NCI-H446 treated with DMSO at 0.1 percent for 48 hours (cell line): ENCODE data around the gene TSPAN13.

Source experiments
- DNase-seq: peaks from one replicate; lab custom pipeline; 2025; lab: John Stamatoyannopoulos, UW

TSPAN13 gene

DNA sequence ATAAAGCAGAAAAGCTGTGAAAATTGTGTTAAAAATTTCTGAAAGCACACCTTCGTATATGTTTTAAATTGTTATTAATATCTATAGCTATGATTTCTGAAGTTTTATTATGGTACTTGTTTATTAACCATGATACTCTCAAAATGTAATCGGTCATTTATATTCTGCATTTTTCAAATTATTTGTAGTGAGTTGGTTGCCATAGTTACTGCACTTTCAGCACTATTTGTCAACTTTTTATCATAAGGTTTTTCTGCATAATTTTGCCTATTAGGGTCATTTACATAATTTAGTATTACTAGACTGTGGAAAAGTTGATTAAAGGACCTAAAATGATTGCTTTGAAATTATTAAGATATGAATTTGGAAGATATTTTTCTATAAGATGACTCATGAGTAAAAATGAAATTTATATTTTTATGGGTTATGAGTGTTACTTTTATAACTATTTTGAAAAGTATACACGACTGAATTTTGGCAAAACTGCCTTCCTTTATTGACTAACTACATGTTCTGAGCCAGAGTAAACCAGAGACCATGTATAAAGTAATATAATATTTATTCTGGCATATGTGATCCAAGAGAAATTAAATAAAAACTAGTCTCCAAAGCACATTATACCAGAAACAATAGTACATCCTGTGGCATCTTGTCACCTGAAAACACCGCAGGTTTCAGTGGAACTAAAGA lies 59.1 kb downstream of the TSPAN13 start:
- DNase-seq, result no peak

DNA sequence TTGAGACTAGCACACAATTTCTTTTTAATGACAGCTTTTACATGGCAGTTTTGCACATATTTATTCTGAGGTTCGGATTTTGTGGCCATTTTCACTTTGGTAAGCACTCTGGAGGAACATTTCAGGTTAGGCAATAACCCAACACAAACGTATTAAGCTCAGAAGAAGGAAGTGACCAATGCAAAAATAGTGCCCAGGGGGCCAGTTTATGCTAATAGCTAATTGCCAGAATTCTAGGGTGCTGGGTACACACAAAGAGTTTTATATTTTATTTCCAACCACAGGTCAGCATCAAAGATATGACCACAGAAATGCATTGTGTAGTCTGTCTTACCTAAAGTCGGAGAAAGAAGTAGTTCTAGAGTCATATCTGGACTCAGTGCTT lies 59.7 kb downstream of the TSPAN13 start:
- DNase-seq, result no peak

DNA sequence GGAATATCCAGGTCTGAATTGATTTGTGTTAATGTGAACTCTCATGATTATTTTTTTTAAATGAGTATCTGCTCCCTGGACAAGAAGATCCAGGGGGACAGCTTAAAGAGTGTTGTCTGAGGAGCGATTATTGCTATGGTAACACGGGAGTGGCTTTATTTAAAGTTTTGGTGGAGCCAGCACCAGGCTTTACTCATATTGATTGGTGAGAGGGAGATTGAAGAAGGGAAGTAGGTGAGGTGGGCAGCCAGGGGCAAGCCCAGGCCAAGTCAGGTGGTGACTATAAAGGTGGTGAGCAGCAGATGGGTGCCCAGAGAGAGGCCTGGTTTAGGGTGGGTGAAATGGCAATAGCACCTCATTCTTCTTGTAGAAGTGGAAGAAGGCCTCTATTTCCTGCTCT lies 61.4 kb downstream of the TSPAN13 start:
- no peak for DNase-seq

DNA sequence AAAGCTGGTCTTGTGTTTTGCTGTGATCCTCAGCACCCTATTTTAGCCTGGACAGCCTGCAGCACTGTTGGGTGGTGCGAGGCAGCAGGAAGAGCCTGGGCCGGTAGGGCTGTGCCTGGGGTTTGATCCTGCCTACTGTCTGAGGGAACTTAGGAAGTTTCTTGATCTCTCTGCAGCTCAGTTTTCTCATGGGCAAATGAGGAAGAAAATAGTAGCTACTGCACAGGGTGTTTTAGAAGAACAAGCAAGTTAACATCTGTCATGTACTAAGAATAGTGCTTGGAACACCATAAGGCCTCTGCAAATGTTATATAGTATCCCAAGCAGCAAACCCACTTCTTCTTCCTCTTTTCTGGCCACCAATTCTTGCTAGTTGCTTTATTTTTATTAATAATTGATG lies 63.3 kb downstream of the TSPAN13 start:
- DNase-seq, result no peak

DNA sequence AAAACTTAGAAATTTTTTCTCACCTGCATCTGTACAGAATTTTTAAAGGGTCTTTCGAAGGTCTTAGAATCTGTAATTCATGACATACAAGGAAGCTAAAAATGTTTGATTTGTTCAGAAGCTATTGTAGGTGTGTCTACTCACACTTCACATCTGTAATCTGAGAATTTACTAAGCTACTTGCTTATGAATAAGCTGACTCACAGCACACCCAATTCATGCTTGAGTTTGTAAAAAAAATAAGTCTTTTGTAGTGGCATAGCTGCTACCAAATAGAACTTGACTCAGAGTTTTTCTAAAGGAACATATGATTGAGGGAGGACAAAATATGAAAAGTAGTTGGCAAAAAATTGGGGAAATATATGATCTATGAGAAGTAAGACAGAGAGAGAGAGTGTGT lies 64.0 kb downstream of the TSPAN13 start:
- DNase-seq, result no peak

DNA sequence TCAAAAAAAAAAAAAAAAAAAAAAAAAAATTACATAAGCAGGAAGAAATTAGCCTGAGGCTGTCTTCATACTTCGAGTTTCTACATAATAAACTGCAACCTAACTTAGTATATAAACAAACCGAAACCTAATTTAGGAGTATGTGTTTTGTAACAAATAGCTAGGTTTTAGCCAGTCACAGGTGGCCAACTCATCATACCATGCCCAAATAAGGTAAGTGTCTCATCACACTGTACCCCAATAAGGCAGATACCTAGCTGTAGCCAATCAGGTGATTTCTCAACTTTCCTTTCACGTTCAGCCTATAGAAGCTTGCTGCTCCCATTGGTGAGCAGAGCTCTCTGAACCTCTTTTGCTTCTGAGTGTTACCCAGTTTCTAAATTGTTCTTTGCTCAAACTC lies 65.2 kb downstream of the TSPAN13 start:
- no peak for DNase-seq

DNA sequence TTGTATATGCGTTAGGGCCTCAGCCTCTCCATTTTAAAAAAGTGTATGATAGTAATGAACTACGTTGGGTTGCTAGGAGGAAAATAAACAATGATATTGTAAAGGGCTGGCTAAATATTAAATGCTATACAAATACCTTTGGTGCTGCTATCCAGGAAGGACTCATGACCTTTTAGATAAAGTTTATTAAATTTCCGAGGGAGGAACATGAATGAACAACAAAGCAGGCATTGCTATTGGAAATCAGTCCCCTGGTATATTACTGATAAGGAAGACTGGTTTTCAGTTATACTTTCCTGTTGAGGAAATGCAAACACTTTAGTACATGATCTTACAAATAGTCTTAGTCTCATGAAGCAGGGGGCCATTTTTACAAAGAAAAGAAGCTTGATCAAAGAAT lies 68.5 kb downstream of the TSPAN13 start:
- no peak for DNase-seq

DNA sequence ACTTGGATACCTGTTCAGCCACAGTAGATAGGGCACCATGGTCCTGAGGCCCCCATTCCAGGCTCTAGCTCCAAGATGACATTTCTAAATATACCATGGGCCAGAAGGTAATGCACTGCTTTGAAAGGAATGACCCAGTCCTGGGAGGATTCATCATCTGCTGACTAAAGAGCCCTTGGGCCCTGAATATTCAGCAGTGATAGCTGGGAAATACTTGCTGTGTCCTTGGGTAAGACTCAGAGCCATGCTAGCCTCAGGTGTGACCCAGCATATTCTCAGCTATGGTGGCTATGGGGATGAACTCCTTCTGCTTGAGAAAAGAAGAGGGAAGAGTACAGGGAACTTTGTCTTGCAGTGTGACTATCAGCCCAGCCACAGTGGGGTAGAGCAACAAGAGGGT lies 72.5 kb downstream of the TSPAN13 start:
- DNase-seq, result no peak

DNA sequence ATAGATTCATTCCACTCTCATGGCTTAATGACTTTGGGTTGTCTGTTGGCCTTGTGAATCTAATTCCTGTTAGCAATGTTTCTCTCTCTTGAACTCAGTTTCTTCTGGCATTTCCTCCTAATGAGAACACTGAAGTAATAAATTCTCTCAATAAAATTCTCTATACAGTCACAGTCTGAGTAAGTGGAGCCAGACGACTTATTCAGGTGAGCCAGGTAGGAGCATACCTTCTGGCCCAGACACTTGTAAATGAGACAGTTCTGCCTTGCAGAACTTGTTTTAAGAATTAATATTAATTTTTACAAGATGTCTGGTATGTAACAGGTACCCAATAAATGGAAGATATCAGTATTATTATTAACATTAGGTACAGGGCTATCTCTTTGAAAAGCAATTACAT lies 79.8 kb downstream of the TSPAN13 start:
- DNase-seq, result no peak
